ENCODE results near the gene CHMP2A. TPM values are rescaled to one million over a fixed set of nuclear protein-coding genes. Genes with fewer than 3 reads are reported as not detected.
A peak's percentile ranks its signal among the peaks of the same experiment; 100 is the strongest.

CHMP2A gene
- total and polyA plus RNA-seq, 2 of the 8 experiments (the other 6 are each of a cell fraction or from before 2014, with no cell fraction given) = 70.0 to 132 TPM

- FAIRE-seq = no peak
- H2AK5ac ChIP-seq (ENCODE audit: low read depth, low read length) = no peak within 1 kb of the TSS
- no peak within 1 kb of the TSS for H3K14ac ChIP-seq (ENCODE audit: insufficient read length)
- no peak within 1 kb of the TSS for H2BK15ac ChIP-seq (ENCODE audit: low read length)
- 1% methylated on average over 66 of the region's 73 CpGs; no CpG with 5 or more reads in 1 of the 2 experiments for WGBS, 2 experiments (ENCODE audit: extremely low coverage in 1 of 2, insufficient coverage in 1 of 2, insufficient read length in 1 of 2, insufficient replicate concordance in 2 of 2, low coverage in 1 of 2, low lambda C conversion rate in 2 of 2, missing lambda C conversion rate in 1 of 2)
- peaks cover 21 to 39% (median 30%) of the 10 kb centered on the region in 4 experiments for H3K36me3 ChIP-seq (ENCODE audit: control insufficient read depth in 2 of 4, insufficient read depth in 4 of 4, low read length in 3 of 4)
- H2BK5ac ChIP-seq (ENCODE audit: low read depth, low read length) = peak within 1 kb of the TSS; percentile 99
- peak within 1 kb of the TSS; percentile 92 to 100 (median 95) for H3K9ac ChIP-seq (replicated peaks in 1 of 4; ENCODE audit: extremely low read depth in 1 of 4, low read depth in 3 of 4, low read length in 3 of 4)
- H3K9me3 ChIP-seq (ENCODE audit: insufficient read depth in 2 of 2, low read depth in 1 of 2, low read length in 1 of 2) = no peaks in the 10 kb centered on the region
- ChIA-PET CTCF (ENCODE audit: partially characterized antibody) (interaction anchor here (0.8 to 3.6 kb wide), 5 partner anchors 10 to 37 kb away, joined by 3 to 21 read pairs (median 5); partner anchors contain the start of genes CHMP2A and ZBTB45), POLR2A (ENCODE audit: partially characterized antibody) (interaction anchor here (0.6 to 13.8 kb wide), 20 partner anchors 9 to 360 kb away, joined by 3 to 650 read pairs (median 4); partner anchors contain the start of genes CHMP2A, MZF1, SLC27A5 and UBE2M)
- peak within 1 kb of the TSS; percentile 92 to 98 for H3K4me2 ChIP-seq (ENCODE audit: insufficient read depth in 1 of 2, low read depth in 2 of 2, low read length in 2 of 2)
- H3K4me3 ChIP-seq (ENCODE audit: extremely low read depth in 1 of 4, insufficient read depth in 2 of 4, low read depth in 3 of 4, low read length in 4 of 4) = peak within 1 kb of the TSS; percentile 89 to 100 (median 94)
- H3K79me2 ChIP-seq (ENCODE audit: control insufficient read depth in 1 of 2, insufficient read depth in 2 of 2, low read length in 2 of 2) = peaks cover 28 to 41% of the 10 kb centered on the region in 2 experiments
- H4K20me1 ChIP-seq (replicated peaks in 1 of 2; ENCODE audit: control insufficient read depth in 1 of 2, insufficient read depth in 2 of 2, low read length in 2 of 2) = peaks cover 34 to 41% of the 10 kb centered on the region in 2 experiments
- H2BK12ac ChIP-seq (ENCODE audit: low read depth, low read length) = peak within 1 kb of the TSS; percentile 87; the same call in 1 of the 2 replicates
- H2AFZ ChIP-seq (ENCODE audit: low read length) = no peak within 1 kb of the TSS
- H3K27ac ChIP-seq (ENCODE audit: low read depth, low read length) = peak within 1 kb of the TSS; percentile 96
- H3K4me1 ChIP-seq (replicated peaks in 1 of 4; ENCODE audit: control insufficient read depth in 3 of 4, insufficient read depth in 4 of 4, low read length in 3 of 4) = peaks cover 3 to 10% (median 5%) of the 10 kb centered on the region in 4 experiments; a peak in 6 of 7 replicates
- peak within 1 kb of the TSS; percentile 97 for H4K91ac ChIP-seq (replicated peaks; ENCODE audit: insufficient read length, low read length)
- DNase-seq (ENCODE audit: low read depth in 1 of 2, low spot score in 2 of 2) = peak; percentile 91 to 99
- peaks cover 13% of the 10 kb centered on the region for H3K23me2 ChIP-seq (ENCODE audit: low read depth, low read length)
- peak within 1 kb of the TSS; percentile 100 for H3K18ac ChIP-seq (ENCODE audit: extremely low read depth, low read length)
- H3K56ac ChIP-seq (replicated peaks; ENCODE audit: insufficient read length, low read depth, low read length) = peak within 1 kb of the TSS; percentile 97
- peak within 1 kb of the TSS; percentile 44 for H3K4ac ChIP-seq (replicated peaks; ENCODE audit: insufficient read length, low read depth, low read length)
- H3K23ac ChIP-seq (ENCODE audit: insufficient read length) = no peak within 1 kb of the TSS
- H3K79me1 ChIP-seq (ENCODE audit: low read depth, low read length) = peaks cover 13% of the 10 kb centered on the region
- H3K27me3 ChIP-seq (replicated peaks in 1 of 4; ENCODE audit: control insufficient read depth in 3 of 4, extremely low read depth in 1 of 4, insufficient read depth in 3 of 4, low read length in 3 of 4) = peaks cover 0 to 24% (median 10%) of the 10 kb centered on the region in 4 experiments; a peak in 5 of 7 replicates
- no peak within 1 kb of the TSS for H2BK20ac ChIP-seq (ENCODE audit: low read length)
- H4K8ac ChIP-seq (ENCODE audit: extremely low read depth, insufficient read depth, low read length) = peak within 1 kb of the TSS; percentile 99
- peak within 1 kb of the TSS; percentile 88 for H4K5ac ChIP-seq (ENCODE audit: insufficient read length, low read depth, low read length)
- peak within 1 kb of the TSS; percentile 75 for H2BK120ac ChIP-seq (replicated peaks; ENCODE audit: low read depth, low read length)
- TF ChIP-seq TAF7 (optimal IDR thresholded peaks at IDR 0.05; ENCODE audit: borderline replicate concordance, low read depth, low read length) (peak; percentile 98), POLR2A (IDR thresholded peaks at IDR 0.05; ENCODE audit: control extremely low read depth in 1 of 2, low read depth in 2 of 2, low read length in 2 of 2) (peak; percentile 93 to 95), SP4 (IDR thresholded peaks at IDR 0.05; ENCODE audit: low read length) (peak; percentile 69; the same call in 1 of the 2 replicates), EGR1 (IDR thresholded peaks at IDR 0.05; ENCODE audit: borderline replicate concordance, low read depth, low read length) (peak; percentile 43; the same call in 1 of the 2 replicates), HDAC6 (IDR thresholded peaks at IDR 0.05; ENCODE audit: low read depth, low read length) (no peak), RFX5 (IDR thresholded peaks at IDR 0.05; ENCODE audit: borderline replicate concordance, low read depth, low read length) (no peak), SUZ12 (IDR thresholded peaks at IDR 0.05; ENCODE audit: low read length) (no peak), NRF1 (IDR thresholded peaks at IDR 0.05; ENCODE audit: low read depth, low read length) (peak; percentile 86), TBP (IDR thresholded peaks at IDR 0.05; ENCODE audit: low read depth, low read length) (peak; percentile 94), MAFK (IDR thresholded peaks at IDR 0.05; ENCODE audit: low read depth, low read length) (no peak), GTF2F1 (IDR thresholded peaks at IDR 0.05; ENCODE audit: borderline replicate concordance, low read depth, low read length) (peak; percentile 91), SAP30 (IDR thresholded peaks at IDR 0.05; ENCODE audit: insufficient read depth, insufficient replicate concordance, low read length) (no peak)
Measured at GRCh38 chr19:58543826-58544590, 10.9 kb downstream of the CHMP2A start, which contains the start of gene TRIM28. TRIM28 (plus strand) TSS chr19:58544064; CDS start chr19:58544758, 694 bp downstream.

All from H1 (cell line).